ENCODE data around the gene UBE2D1.

UBE2D1 gene

GRCh38 chr10:58341947-58342346, 7.1 kb downstream of the UBE2D1 start:
- FAIRE-seq = no peak

- FAIRE-seq = no peak
Observed at GRCh38 chr10:58347967-58348366, 13.2 kb downstream of the UBE2D1 start.

GRCh38 chr10:58348571-58349033, 13.8 kb downstream of the UBE2D1 start:
- peak; percentile 72 for FAIRE-seq

GRCh38 chr10:58350023-58350422, 15.2 kb downstream of the UBE2D1 start:
- FAIRE-seq = no peak

- peak; percentile 78 for FAIRE-seq
Observed at GRCh38 chr10:58350619-58351323, 16.0 kb downstream of the UBE2D1 start.

GRCh38 chr10:58351616-58352578, 17.1 kb downstream of the UBE2D1 start:
- no peak for FAIRE-seq

- no peak for FAIRE-seq
Observed at GRCh38 chr10:58352956-58353610, 18.3 kb downstream of the UBE2D1 start.

GRCh38 chr10:58356756-58357155, 21.9 kb downstream of the UBE2D1 start:
- no peak for FAIRE-seq

GRCh38 chr10:58358314-58358933, 23.6 kb downstream of the UBE2D1 start:
- no peak for FAIRE-seq

GRCh38 chr10:58358947-58359346, 24.1 kb downstream of the UBE2D1 start:
- no peak for FAIRE-seq

GRCh38 chr10:58359541-58359940, 24.7 kb downstream of the UBE2D1 start:
- FAIRE-seq = no peak

- FAIRE-seq = no peak
Observed at GRCh38 chr10:58360412-58361004, 25.7 kb downstream of the UBE2D1 start.

- FAIRE-seq = no peak
Observed at GRCh38 chr10:58361353-58361752, 26.5 kb downstream of the UBE2D1 start.

GRCh38 chr10:58362027-58362789, 27.4 kb downstream of the UBE2D1 start:
- FAIRE-seq = peak; percentile 91

- FAIRE-seq = no peak
Observed at GRCh38 chr10:58367069-58367468, 32.3 kb downstream of the UBE2D1 start.

GRCh38 chr10:58371473-58371872, 36.7 kb downstream of the UBE2D1 start:
- no peak for FAIRE-seq

GRCh38 chr10:58372607-58373441, 38.0 kb downstream of the UBE2D1 start:
- no peak for FAIRE-seq

- no peak for FAIRE-seq
Observed at GRCh38 chr10:58373442-58373827, 38.6 kb downstream of the UBE2D1 start.

GRCh38 chr10:58382489-58382995, 47.7 kb downstream of the UBE2D1 start:
- no peak for FAIRE-seq

GRCh38 chr10:58384095-58384494, 49.3 kb downstream of the UBE2D1 start:
- FAIRE-seq = no peak

Measured in endometrium (tissue), 2 donors.